DND-41 (cell line): ENCODE data around the gene GPER1.

Experiments used
- ATAC-seq: fragments of 200-7000 bp; cut with Tn5 transposase; 3 replicates; pipeline ENCODE4 v1.9.1; 2021; ENCODE audit warnings: low read depth; ENCODE audit not compliant: insufficient read depth
- DNase-seq: peaks from one replicate; pipeline ENCODE4 v3.0.0-alpha.2; 2020
- H2AFZ ChIP-seq: 2 replicates; pipeline ENCODE4 v1.6.0; 2012; ENCODE audit warnings: low read depth, low read length
- H3K27ac ChIP-seq: 2 replicates; pipeline ENCODE4 v1.5.1; 2012; ENCODE audit warnings: low read length, inconsistent platforms
- H3K27me3 ChIP-seq: fragments of 200-600 bp; sonication (generic); 2 replicates; pipeline ENCODE4 v1.6.0; 2012; ENCODE audit warnings: low read length, mild to moderate bottlenecking, inconsistent platforms; ENCODE audit not compliant: insufficient read depth, poor library complexity
- H3K36me3 ChIP-seq: 2 replicates; pipeline ENCODE4 v1.5.1; 2012; ENCODE audit warnings: low read length, inconsistent platforms; ENCODE audit not compliant: insufficient read depth
- H3K4me1 ChIP-seq: 2 replicates; pipeline ENCODE4 v1.5.1; 2012; ENCODE audit warnings: mild to moderate bottlenecking, low read length; ENCODE audit not compliant: insufficient read depth
- H3K4me2 ChIP-seq: 2 replicates; pipeline ENCODE4 v1.6.0; 2012; ENCODE audit warnings: mild to moderate bottlenecking, moderate library complexity, low read length, inconsistent platforms; ENCODE audit not compliant: insufficient read depth
- H3K4me3 ChIP-seq, 2 experiments: fragments of 200-600 bp in 1 of 2; shearing (Covaris generic) in 1 of 2; 2 replicates each; pipeline ENCODE4 v1.5.1; 2012 to 2016; ENCODE audit warnings: inconsistent platforms in 2 of 2, low read length in 2 of 2, mild to moderate bottlenecking in 2 of 2, low read depth in 1 of 2, moderate library complexity in 1 of 2
- H3K79me2 ChIP-seq: 2 replicates; pipeline ENCODE4 v1.6.0; 2012; ENCODE audit warnings: low read length, inconsistent platforms; ENCODE audit not compliant: insufficient read depth
- H3K9ac ChIP-seq: 2 replicates; pipeline ENCODE4 v1.6.0; 2012; ENCODE audit warnings: low read depth, mild to moderate bottlenecking, inconsistent platforms, low read length, moderate library complexity
- H3K9me3 ChIP-seq: 2 replicates; pipeline ENCODE4 v1.5.1; 2012; ENCODE audit warnings: low read length, moderate library complexity, mild to moderate bottlenecking, inconsistent platforms; ENCODE audit not compliant: insufficient read depth, severe bottlenecking
- H4K20me1 ChIP-seq: 2 replicates; pipeline ENCODE4 v1.6.0; 2012; ENCODE audit warnings: low read length; ENCODE audit not compliant: insufficient read depth
- CTCF ChIP-seq: IDR thresholded peaks from 2 replicates; pipeline ENCODE4 v1.5.1; 2012; ENCODE audit warnings: borderline replicate concordance, low read length, moderate library complexity, mild to moderate bottlenecking; ENCODE audit not compliant: poor library complexity, severe bottlenecking; ENCODE audit errors: extremely low read depth
- EZH2 ChIP-seq: IDR thresholded peaks from 3 replicates; pipeline ENCODE4 v1.6.1; 2012; ENCODE audit warnings: borderline replicate concordance, low read depth, mild to moderate bottlenecking, moderate library complexity, low read length, inconsistent platforms; ENCODE audit not compliant: severe bottlenecking

The GPER1 gene

GRCh38 chr7:1085266-1085665 is 2.6 kb upstream of the GPER1 start:
- Histone ChIP-seq H3K9ac (no peak overlapping the region), H3K27ac (no peak overlapping the region), H3K4me2 (no peak overlapping the region), H3K79me2 (no peaks in the 10 kb centered on the region), H2AFZ (no peak overlapping the region), H3K4me3 (no peak overlapping the region), H4K20me1 (peaks cover 34% of the 10 kb centered on the region), H3K4me1 (peaks cover 12% of the 10 kb centered on the region), H3K9me3 (no peaks in the 10 kb centered on the region), H3K27me3 (no peaks in the 10 kb centered on the region), H3K36me3 (no peaks in the 10 kb centered on the region)
- no peak for DNase-seq
- ATAC-seq: no peak
- TF ChIP-seq CTCF (no peak), EZH2 (no peak)

- TF ChIP-seq EZH2: no peak
- no peak for TF ChIP-seq CTCF
- no peak for ATAC-seq
Observed at GRCh38 chr7:1085910-1086421, 1.9 kb upstream of the GPER1 start.

GRCh38 chr7:1086588-1087464 is 1.1 kb upstream of the GPER1 start:
- Histone ChIP-seq H3K27ac (no peak overlapping the region; the same call in 1 of the 2 replicates), H4K20me1 (peaks cover 26% of the 10 kb centered on the region; the same call in 1 of the 2 replicates), H3K79me2 (no peaks in the 10 kb centered on the region), H3K27me3 (no peaks in the 10 kb centered on the region), H3K4me1 (peaks cover 12% of the 10 kb centered on the region), H3K36me3 (peaks cover 2% of the 10 kb centered on the region; the same call in 1 of the 2 replicates), H3K9me3 (no peaks in the 10 kb centered on the region), H3K9ac (no peak overlapping the region), H3K4me3 (no peak overlapping the region), H3K4me2 (no peak overlapping the region), H2AFZ (no peak overlapping the region)
- TF ChIP-seq EZH2 (no peak), CTCF (peak; percentile 77)
- DNase-seq (peak; percentile 42), ATAC-seq (peak; percentile 76)

More at GRCh38 chr7:1085910-1086421, 1.9 kb upstream of the GPER1 start:
- Histone ChIP-seq H3K27ac (no peak overlapping the region; the same call in 1 of the 2 replicates), H2AFZ (no peak overlapping the region), H3K4me2 (no peak overlapping the region), H3K4me3 (no peak overlapping the region), H3K27me3 (no peaks in the 10 kb centered on the region), H3K79me2 (no peaks in the 10 kb centered on the region), H3K36me3 (no peaks in the 10 kb centered on the region), H3K9ac (no peak overlapping the region), H4K20me1 (peaks cover 28% of the 10 kb centered on the region), H3K4me1 (peaks cover 12% of the 10 kb centered on the region), H3K9me3 (no peaks in the 10 kb centered on the region)
- DNase-seq: no peak
